Heart right ventricle (tissue), 16 donors: ENCODE measurements around the gene TRAPPC14. TPM values are rescaled to one million over a fixed set of nuclear protein-coding genes. Genes with fewer than 3 reads are reported as not detected.
"Not testable (repeated sequence)": the region's sequence is repeated elsewhere in the genome, so short reads cannot be mapped to it uniquely, and the experiment has no call there.

Experiments used
- ATAC-seq, 8 donors: fragments of 200-7000 bp; cut with Tn5 transposase; one replicate each; pipeline ENCODE4 v1.9.1; 2020; ENCODE audit warnings: mild to moderate bottlenecking in 8 of 8, moderate library complexity in 8 of 8, moderate number of reproducible peaks in 1 of 8
- DNase-seq, 2 donors: peaks; one replicate each; pipeline ENCODE4 v3.0.0-alpha.2; 2020
- H3K27ac ChIP-seq, 10 donors: fragments of 200-600 bp; sonication (generic) in 2 of 10; one replicate each; pipeline versions ENCODE4 v1.5.0 to v1.8.0; 2020 to 2022; ENCODE audit warnings: mild to moderate bottlenecking in 3 of 10
- H3K27me3 ChIP-seq, 7 donors: fragments of 200-600 bp; one replicate each; pipeline ENCODE4 v1.8.0; 2021 to 2022; ENCODE audit warnings: mild to moderate bottlenecking in 2 of 7
- H3K36me3 ChIP-seq, 9 donors: fragments of 200-600 bp; sonication (generic) in 1 of 9; one replicate each; pipeline versions ENCODE4 v1.5.0 to v1.8.0; 2020 to 2022; ENCODE audit warnings: mild to moderate bottlenecking in 2 of 9
- H3K4me1 ChIP-seq, 9 donors: fragments of 200-600 bp; sonication (generic) in 1 of 9; one replicate each; pipeline versions ENCODE4 v1.5.0 to v1.8.0; 2020 to 2022; ENCODE audit warnings: mild to moderate bottlenecking in 4 of 9
- H3K4me3 ChIP-seq, 10 donors: fragments of 200-600 bp; sonication (generic) in 2 of 10; one replicate each; pipeline versions ENCODE4 v1.5.0 to v1.8.0; 2020 to 2022; ENCODE audit warnings: mild to moderate bottlenecking in 7 of 10, moderate library complexity in 2 of 10
- H3K9me3 ChIP-seq, 11 donors: fragments of 200-600 bp in 10 of 11; sonication (generic) in 2 of 11; one replicate each; pipeline versions ENCODE4 v1.5.0 to v1.8.0; 2013 to 2022; ENCODE audit warnings: mild to moderate bottlenecking in 2 of 11, control low read depth in 1 of 11, moderate library complexity in 1 of 11
- WGBS, 2 donors: extraction: QIAGEN DNeasy Blood & Tissue Kit; methylation state at CpG; one replicate each; pipeline ENCODE4 v1.1.7; 2013; ENCODE audit warnings: inconsistent platforms in 1 of 2; 5-methylcytosine and 5-hydroxymethylcytosine counted together
- intact Hi-C, 10 donors: fragments of 100-400 bp; cut with DNase I; formaldehyde crosslinking; loops; one replicate each; pipeline versions ENCODE4 v1.11.1 to v1.14.2; 2022
- polyA plus RNA-seq, 2 donors: library from polyadenylated mRNA; stranded (reverse); fragments of 200-250 nt; gene quantifications; one replicate each; pipeline ENCODE4 v1.2.3, GENCODE V29; 2013
- total RNA-seq, 10 donors: library from RNA; stranded (reverse); fragmentation: NEBNext Ultra II Directional in 3 of 10; extraction: Animal tissue kit (Norgen Biotek cat#: 25700) in 3 of 10; gene quantifications; one replicate each; pipeline versions ENCODE4 v1.2.1 to v1.2.4, GENCODE V29; 2021 to 2023
- TF ChIP-seq, protein P1 (sequence below), 9 donors: fragments of 200-600 bp; sonication (generic) in 2 of 9; IDR thresholded peaks; one replicate each; pipeline versions ENCODE4 v1.5.0 to v1.8.0; 2021 to 2022; ENCODE audit warnings: antibody characterized with exemption in 9 of 9, mild to moderate bottlenecking in 5 of 9, moderate library complexity in 1 of 9
- donor health status: Arrhythmogenic right ventricular cardiomyopathy.
- donor health status: ischemic (EF 13 %, LVEDD 7.1; RV severe dilation, severe dysfunction).
- donor health status: healthy with polysubstance abuse.
- donor health status: DM: no; HTN: yes; CAD: no.
- donor health status: DM: no; HTN: no; CAD: no.
- donor health status: ischemic (EF 25% LVEDD 6.9; RV normal size, moderate dysfunction).
- donor health status: ischemic (EF 25% LVEDD 5.7; RV mildly dilated, moderate dysfunction).
- donor health status: healthy.
- donor health status: DM: yes; HTN: yes; CAD: no.
- donor health status: Ischemic cardiomyopathy.
- donor health status: ischemic (EF 35%, LVEDD 5.7; RV mildly dilated, moderate dysfunction).
- donor health status: nonischemic (EF 11% LVEDD 7.7; RV severe dilation, severe dysfunction).
- donor health status: DM: yes; HTN: yes; CAD: no.
- donor health status: PGD.
- donor health status: ischemic (EF 29% LVEDD 5.4; RV normal size, mild dysfunction).
- donor health status: nonischemic (EF 23%, LVEDD 6.1; RV moderate dilation, normal function).

Gene TRAPPC14
- total and polyA plus RNA-seq, 12 donors, result 3.9 to 17.5 (median 7.7) TPM

DNA sequence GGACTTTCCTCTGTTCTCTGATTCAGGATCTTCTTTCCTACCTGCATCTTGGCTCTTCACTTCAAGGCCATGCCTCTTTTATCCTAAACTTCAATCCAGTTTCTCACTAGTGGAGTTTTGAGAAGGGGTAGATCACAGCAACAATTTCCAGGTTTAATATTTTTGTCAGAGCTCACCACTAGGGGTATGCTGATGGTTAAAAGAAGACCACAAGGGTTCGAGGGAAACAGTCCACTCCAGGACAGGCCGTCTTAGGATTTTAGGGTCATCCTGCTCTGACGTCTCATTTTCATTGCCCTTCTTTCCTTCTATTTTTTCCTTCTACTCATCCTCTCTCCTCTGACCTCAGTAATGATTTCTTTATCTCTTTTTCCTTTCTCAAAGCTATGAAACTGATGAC, 30.5 kb upstream of the TRAPPC14 start:
- H3K9me3 ChIP-seq, result no peaks in the 10 kb centered on the region
- TF ChIP-seq, protein P1, sequence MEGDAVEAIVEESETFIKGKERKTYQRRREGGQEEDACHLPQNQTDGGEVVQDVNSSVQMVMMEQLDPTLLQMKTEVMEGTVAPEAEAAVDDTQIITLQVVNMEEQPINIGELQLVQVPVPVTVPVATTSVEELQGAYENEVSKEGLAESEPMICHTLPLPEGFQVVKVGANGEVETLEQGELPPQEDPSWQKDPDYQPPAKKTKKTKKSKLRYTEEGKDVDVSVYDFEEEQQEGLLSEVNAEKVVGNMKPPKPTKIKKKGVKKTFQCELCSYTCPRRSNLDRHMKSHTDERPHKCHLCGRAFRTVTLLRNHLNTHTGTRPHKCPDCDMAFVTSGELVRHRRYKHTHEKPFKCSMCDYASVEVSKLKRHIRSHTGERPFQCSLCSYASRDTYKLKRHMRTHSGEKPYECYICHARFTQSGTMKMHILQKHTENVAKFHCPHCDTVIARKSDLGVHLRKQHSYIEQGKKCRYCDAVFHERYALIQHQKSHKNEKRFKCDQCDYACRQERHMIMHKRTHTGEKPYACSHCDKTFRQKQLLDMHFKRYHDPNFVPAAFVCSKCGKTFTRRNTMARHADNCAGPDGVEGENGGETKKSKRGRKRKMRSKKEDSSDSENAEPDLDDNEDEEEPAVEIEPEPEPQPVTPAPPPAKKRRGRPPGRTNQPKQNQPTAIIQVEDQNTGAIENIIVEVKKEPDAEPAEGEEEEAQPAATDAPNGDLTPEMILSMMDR (IDR thresholded peaks at IDR 0.05), result no peak
- H3K36me3 ChIP-seq, result no peaks in the 10 kb centered on the region
- no peak overlapping the region for H3K4me3 ChIP-seq
- no peak for ATAC-seq
- intact Hi-C loops, result no loop called here
- no peak for DNase-seq
- no peak overlapping the region for H3K27ac ChIP-seq
- H3K27me3 ChIP-seq, result peaks cover 0 to under 1% (median 0%) of the 10 kb centered on the region in 7 donors
- H3K4me1 ChIP-seq, result peaks cover 0 to 24% (median 0%) of the 10 kb centered on the region in 9 donors
- 71 to 79% methylated on average over 3 of the region's 3 CpGs for WGBS, 2 donors

DNA sequence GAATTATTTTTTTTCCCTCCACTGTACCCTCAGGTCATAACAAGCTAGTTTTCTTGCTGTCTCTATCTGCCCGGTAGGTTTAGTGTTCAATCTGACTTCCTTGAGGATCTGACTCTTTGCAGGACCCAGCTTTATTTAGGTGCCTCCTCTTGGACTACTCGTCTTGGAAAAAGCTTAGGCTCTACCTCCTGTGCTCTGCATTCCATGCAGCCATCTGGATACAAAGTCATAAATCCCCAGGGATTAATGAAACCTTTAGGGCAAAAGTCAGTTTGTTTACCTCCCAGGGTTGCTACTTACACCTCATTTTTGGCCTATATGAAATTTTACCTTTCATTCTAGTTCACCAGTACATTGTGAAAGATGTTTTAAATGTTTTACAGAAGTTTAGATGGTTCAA, 27.2 kb upstream of the TRAPPC14 start:
- Histone ChIP-seq H3K4me3 (no peak overlapping the region), H3K36me3 (no peaks in the 10 kb centered on the region), H3K4me1 (peaks cover 0 to 10% (median 0%) of the 10 kb centered on the region in 9 donors), H3K27ac (no peak overlapping the region), H3K9me3 (no peaks in the 10 kb centered on the region), H3K27me3 (peaks cover 0 to 19% (median 0%) of the 10 kb centered on the region in 7 donors)
- DNase-seq (no peak), ATAC-seq (no peak)
- TF ChIP-seq, protein P1 (IDR thresholded peaks at IDR 0.05), result no peak
- intact Hi-C loops, result no loop called here
- 68 to 70% methylated on average over 2 of the region's 2 CpGs for WGBS, 2 donors

DNA sequence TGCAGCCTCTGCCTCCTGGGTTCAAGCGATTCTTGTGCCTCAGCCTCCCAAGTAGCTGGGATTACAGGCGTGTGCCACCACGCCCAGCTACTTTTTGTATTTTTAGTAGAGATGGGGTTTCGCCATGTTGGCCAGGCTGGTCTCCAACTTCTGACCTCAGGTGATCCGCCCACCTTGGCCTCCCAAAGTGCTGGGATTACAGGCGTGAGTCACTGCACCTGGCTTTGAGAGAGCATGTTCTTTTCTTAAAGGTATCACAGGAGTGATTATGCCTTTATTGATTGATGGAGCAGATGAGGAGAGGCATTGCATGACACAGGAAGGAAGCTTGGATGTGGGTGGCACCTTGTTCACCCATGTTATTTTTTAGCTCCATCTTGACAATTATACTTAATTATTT, 24.6 kb upstream of the TRAPPC14 start:
- H3K27me3 ChIP-seq, result peaks cover 0 to 19% (median 3%) of the 10 kb centered on the region in 7 donors
- DNase-seq, intact Hi-C loops, H3K36me3 ChIP-seq, ATAC-seq, H3K27ac ChIP-seq, H3K4me1 ChIP-seq, H3K4me3 ChIP-seq, H3K9me3 ChIP-seq: not testable (repeated sequence)
- 90 to 93% methylated on average over 6 of the region's 6 CpGs for WGBS, 2 donors

DNA sequence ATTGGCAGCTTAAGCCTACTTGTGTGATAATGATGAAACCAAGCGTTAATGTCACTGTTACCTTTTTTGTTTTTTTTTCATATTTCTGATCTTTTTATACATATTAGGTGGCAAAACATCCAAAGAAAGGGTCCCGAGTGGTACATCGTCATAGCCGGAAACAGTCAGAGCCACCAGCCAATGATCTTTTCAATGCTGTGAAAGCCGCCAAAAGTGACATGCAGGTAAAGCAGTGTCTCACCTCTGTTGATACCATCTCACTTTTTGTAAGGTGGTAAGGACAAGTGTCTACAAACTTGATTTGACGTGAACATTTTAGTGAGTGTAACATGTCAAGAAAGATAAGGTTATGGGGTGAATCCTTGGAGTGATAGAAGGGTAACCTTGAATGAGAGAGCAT, 24.1 kb upstream of the TRAPPC14 start:
- H3K36me3 ChIP-seq, H3K27ac ChIP-seq, H3K9me3 ChIP-seq, H3K4me1 ChIP-seq, intact Hi-C loops, DNase-seq, H3K4me3 ChIP-seq, ATAC-seq: not testable (repeated sequence)
- peaks cover 0 to 19% (median 3%) of the 10 kb centered on the region in 7 donors for H3K27me3 ChIP-seq
- WGBS, 2 donors, result 81 to 85% methylated on average over 6 of the region's 6 CpGs

DNA sequence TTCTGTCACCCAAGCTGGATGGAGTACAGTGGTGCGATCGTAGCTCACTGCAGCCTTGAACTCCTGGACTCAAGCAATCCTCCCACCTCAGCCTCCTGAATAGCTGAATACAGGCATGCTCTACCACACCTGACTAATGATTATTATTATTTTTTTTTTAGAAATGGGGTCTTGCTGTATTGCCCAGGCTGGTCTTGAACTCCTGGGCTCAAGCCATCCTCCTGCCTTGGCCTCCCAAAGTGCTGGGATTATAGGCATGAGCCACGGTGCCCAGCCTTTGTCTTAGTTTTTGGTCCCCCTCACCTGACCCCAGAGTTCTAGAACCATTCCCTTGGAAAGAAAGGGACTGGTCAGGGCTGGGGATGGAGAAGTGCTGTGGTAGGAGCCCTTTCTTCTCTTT, 21.6 kb upstream of the TRAPPC14 start:
- ATAC-seq, H3K9me3 ChIP-seq, H3K36me3 ChIP-seq, H3K4me3 ChIP-seq, H3K27ac ChIP-seq, DNase-seq, intact Hi-C loops: not testable (repeated sequence)
- 93 to 100% methylated on average over 3 of the region's 3 CpGs for WGBS, 2 donors
- H3K27me3 ChIP-seq, result peaks cover 0 to 19% (median 3%) of the 10 kb centered on the region in 7 donors
- peaks cover 0 to 20% (median 12%) of the 10 kb centered on the region in 9 donors for H3K4me1 ChIP-seq
